Cardiac muscle cell (in vitro differentiated cells and primary cell): ENCODE data around the gene LMBR1. TPM values are rescaled to one million over a fixed set of nuclear protein-coding genes. Genes with fewer than 3 reads are reported as not detected.

Source experiments
- DNase-seq, 2 donors: peaks; one replicate each; pipeline versions ENCODE4 v3.0.0 to v3.0.0-alpha.2; 2010 to 2017; ENCODE audit warnings: low read depth in 1 of 2, low spot score in 1 of 2
- H3K27ac ChIP-seq: fragments of 200-600 bp; sonication (generic); 2 replicates; pipeline ENCODE4 v1.5.1; 2016
- H3K27me3 ChIP-seq: fragments of 200-600 bp; sonication (generic); 2 replicates; pipeline ENCODE4 v1.6.0; 2016; ENCODE audit warnings: control low read depth
- H3K36me3 ChIP-seq: fragments of 200-600 bp; sonication (generic); 2 replicates; pipeline ENCODE4 v1.5.1; 2016; ENCODE audit warnings: control low read depth
- H3K4me1 ChIP-seq: fragments of 200-600 bp; sonication (generic); 2 replicates; pipeline ENCODE4 v1.8.1; 2017; ENCODE audit warnings: low read depth, mild to moderate bottlenecking, mixed run types
- H3K4me3 ChIP-seq: fragments of 200-600 bp; sonication (generic); 2 replicates; pipeline ENCODE4 v1.5.1; 2016; ENCODE audit warnings: mild to moderate bottlenecking
- H3K9me3 ChIP-seq: fragments of 200-600 bp; sonication (generic); 2 replicates; pipeline ENCODE4 v1.5.1; 2017; ENCODE audit warnings: low read depth, mild to moderate bottlenecking, control low read depth
- CTCF ChIP-seq: IDR thresholded peaks from 2 replicates; pipeline ENCODE4 v1.5.1; 2012; ENCODE audit warnings: low read depth, mild to moderate bottlenecking, low read length
- polyA plus RNA-seq: library from polyadenylated mRNA; unstranded; fragments of >200 nt; fragmentation: Nextera tagmentation; extraction: Ambion mirVana; gene quantifications from 2 replicates; pipeline ENCODE4 v1.2.1, GENCODE V29; 2016
- total RNA-seq: library from RNA; depleted of rRNA; stranded (reverse); fragments of >200 nt; gene quantifications from 2 replicates; pipeline ENCODE4 v1.2.3, GENCODE V29; 2016

LMBR1 gene
- total and polyA plus RNA-seq, 2 experiments from 2014 or later = 49.9 to 78.0 TPM

- Histone ChIP-seq H3K27ac (no peak overlapping the region), H3K4me1 (no peaks in the 10 kb centered on the region)
- TF ChIP-seq CTCF = no peak
These were observed 90.8 kb downstream of the LMBR1 start for GRCh38 chr7:156802214-156802613.

GRCh38 chr7:156795415-156795814, 97.6 kb downstream of the LMBR1 start:
- no peak for TF ChIP-seq CTCF
- Histone ChIP-seq H3K36me3 (peaks cover 7% of the 10 kb centered on the region), H3K27ac (no peak overlapping the region), H3K9me3 (no peaks in the 10 kb centered on the region), H3K4me1 (no peaks in the 10 kb centered on the region), H3K4me3 (no peak overlapping the region), H3K27me3 (no peaks in the 10 kb centered on the region)
- no peak for DNase-seq

More at GRCh38 chr7:156802214-156802613, 90.8 kb downstream of the LMBR1 start:
- Histone ChIP-seq H3K27me3 (no peaks in the 10 kb centered on the region), H3K4me3 (no peak overlapping the region), H3K36me3 (no peaks in the 10 kb centered on the region), H3K9me3 (no peaks in the 10 kb centered on the region)
- no peak for DNase-seq

- no peaks in the 10 kb centered on the region for H3K27me3 ChIP-seq
- no peak overlapping the region for H3K4me3 ChIP-seq
- no peak for TF ChIP-seq CTCF
- H3K4me1 ChIP-seq = no peaks in the 10 kb centered on the region
- H3K9me3 ChIP-seq = no peaks in the 10 kb centered on the region
- H3K36me3 ChIP-seq = peaks cover 8% of the 10 kb centered on the region
- H3K27ac ChIP-seq = no peak overlapping the region
- no peak for DNase-seq
These were observed 99.6 kb downstream of the LMBR1 start for GRCh38 chr7:156793334-156793733.

- H3K27ac ChIP-seq = no peak overlapping the region
- no peak for DNase-seq
- H3K4me3 ChIP-seq = no peak overlapping the region
- no peaks in the 10 kb centered on the region for H3K27me3 ChIP-seq
- H3K9me3 ChIP-seq = no peaks in the 10 kb centered on the region
- H3K36me3 ChIP-seq = peaks cover 8% of the 10 kb centered on the region
- no peaks in the 10 kb centered on the region for H3K4me1 ChIP-seq
- no peak for TF ChIP-seq CTCF
These were observed 100.4 kb downstream of the LMBR1 start for GRCh38 chr7:156792611-156793010.

- H3K4me3 ChIP-seq = no peak overlapping the region
These were observed 101.7 kb downstream of the LMBR1 start for GRCh38 chr7:156791241-156791640.

More at GRCh38 chr7:156791241-156791640, 101.7 kb downstream of the LMBR1 start:
- no peaks in the 10 kb centered on the region for H3K9me3 ChIP-seq
- H3K27me3 ChIP-seq = no peaks in the 10 kb centered on the region
- no peak for DNase-seq
- TF ChIP-seq CTCF = no peak
- peaks cover 8% of the 10 kb centered on the region for H3K36me3 ChIP-seq
- H3K27ac ChIP-seq = no peak overlapping the region
- no peaks in the 10 kb centered on the region for H3K4me1 ChIP-seq
